GM20000 (cell line): Measurements from ENCODE around the gene ZNF728.
"Not testable (repeated sequence)": the region's sequence is repeated elsewhere in the genome, so short reads cannot be mapped to it uniquely, and the experiment has no call there.

Experiments
- DNase-seq: peaks from one replicate; pipeline ENCODE4 v3.0.0; 2012; ENCODE audit warnings: low spot score
- TF ChIP-seq, protein P1 (sequence below): IDR thresholded peaks from 2 replicates; pipeline ENCODE4 v1.5.1; 2012; ENCODE audit warnings: mild to moderate bottlenecking, control low read depth; ENCODE audit errors: extremely low read depth, missing control alignments

The ZNF728 gene

GRCh38 chr19:23002690-23003422 lies at the start of gene ZNF728:
ZNF728 (minus strand) TSS chr19:23003176; CDS start chr19:23003030, 146 bp downstream.
- TF ChIP-seq, protein P1, sequence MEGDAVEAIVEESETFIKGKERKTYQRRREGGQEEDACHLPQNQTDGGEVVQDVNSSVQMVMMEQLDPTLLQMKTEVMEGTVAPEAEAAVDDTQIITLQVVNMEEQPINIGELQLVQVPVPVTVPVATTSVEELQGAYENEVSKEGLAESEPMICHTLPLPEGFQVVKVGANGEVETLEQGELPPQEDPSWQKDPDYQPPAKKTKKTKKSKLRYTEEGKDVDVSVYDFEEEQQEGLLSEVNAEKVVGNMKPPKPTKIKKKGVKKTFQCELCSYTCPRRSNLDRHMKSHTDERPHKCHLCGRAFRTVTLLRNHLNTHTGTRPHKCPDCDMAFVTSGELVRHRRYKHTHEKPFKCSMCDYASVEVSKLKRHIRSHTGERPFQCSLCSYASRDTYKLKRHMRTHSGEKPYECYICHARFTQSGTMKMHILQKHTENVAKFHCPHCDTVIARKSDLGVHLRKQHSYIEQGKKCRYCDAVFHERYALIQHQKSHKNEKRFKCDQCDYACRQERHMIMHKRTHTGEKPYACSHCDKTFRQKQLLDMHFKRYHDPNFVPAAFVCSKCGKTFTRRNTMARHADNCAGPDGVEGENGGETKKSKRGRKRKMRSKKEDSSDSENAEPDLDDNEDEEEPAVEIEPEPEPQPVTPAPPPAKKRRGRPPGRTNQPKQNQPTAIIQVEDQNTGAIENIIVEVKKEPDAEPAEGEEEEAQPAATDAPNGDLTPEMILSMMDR, result no peak
- DNase-seq, result no peak

DNA sequence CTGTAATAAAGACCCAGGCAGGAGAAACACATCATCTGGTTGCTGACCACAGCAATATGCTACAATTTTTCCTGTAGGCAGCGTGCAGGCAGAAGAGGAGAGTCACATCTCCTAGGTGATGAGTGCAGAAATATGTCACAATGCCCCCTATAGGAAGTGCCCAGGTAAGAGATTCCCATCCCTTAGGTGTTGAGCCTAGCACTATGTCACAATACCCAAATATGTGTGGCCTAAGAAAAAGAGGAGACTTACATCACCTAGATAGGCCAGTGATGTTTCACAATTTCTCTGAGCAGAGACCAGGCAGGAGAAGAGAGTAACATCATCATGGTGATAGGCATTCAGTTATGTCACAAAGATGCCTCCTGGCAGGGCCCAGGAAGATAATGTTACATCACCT lies 49.4 kb upstream of the ZNF728 start:
- TF ChIP-seq, protein P1, result no peak

DNA sequence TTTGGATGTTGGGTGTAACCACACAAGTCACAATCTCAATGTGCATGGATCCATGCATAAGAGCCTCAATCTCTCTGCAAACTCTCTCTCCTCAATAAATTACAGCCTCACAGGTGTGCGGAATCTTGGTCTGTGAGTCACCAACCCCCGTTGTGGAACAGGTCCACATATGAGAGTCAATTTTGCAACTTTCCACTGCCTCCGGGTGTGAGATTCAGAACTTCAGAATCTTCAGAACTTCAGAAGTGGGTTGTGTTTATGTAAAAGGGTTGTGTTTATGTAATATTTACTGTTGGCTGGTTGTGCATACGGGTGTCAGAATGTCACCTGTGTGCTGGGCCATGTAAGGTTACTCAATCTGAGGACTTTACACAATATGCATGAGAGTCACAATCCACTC lies 46.3 kb upstream of the ZNF728 start:
- TF ChIP-seq, protein P1, result no peak
- no peak for DNase-seq

More for the DNA sequence above, 49.4 kb upstream of the ZNF728 start:
- no peak for DNase-seq

- TF ChIP-seq, protein P1, result no peak
- DNase-seq, result no peak
Observed at GRCh38 chr19:23046743-23047142, 43.8 kb upstream of the ZNF728 start.

DNA sequence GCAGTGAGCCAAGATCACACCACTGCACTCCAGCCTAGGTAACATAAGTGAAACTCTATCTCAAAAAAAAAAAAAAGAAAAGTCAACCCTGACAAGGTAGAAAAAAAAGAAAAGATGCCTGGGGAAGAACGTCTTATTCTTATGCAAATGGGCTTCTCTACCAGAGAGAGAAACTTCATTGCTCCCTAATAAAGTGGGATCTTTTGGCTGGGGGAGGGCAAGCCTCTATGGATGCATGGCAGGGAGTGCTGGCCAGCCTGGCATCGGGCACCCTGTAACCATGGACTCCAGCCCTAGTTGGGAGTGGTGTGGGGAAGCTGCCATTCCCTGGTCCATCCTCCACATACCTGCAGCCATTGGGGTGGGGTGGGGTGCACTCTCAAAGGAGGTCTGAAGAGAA lies 30.7 kb upstream of the ZNF728 start:
- TF ChIP-seq, protein P1, result no peak
- no peak for DNase-seq

DNA sequence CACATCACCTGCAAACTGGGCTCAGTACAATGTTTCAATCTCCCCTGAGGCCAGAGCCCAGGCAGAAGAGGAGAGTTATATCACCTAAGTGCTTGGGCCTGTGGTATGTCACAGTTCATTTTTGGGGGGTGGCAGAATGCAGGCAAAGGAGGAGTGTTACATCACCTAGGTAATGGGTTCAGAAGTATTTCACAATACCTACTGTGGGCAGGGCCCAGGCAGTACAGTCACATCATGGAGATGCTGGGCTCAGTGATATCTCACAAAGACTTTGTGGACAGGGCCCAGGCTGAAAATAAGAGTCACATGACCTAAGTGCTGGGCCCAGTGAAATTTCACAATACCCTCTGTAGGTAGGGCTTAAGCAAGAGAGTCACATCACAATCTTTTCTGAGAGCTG lies 12.7 kb upstream of the ZNF728 start:
- TF ChIP-seq, protein P1, result no peak
- no peak for DNase-seq

DNA sequence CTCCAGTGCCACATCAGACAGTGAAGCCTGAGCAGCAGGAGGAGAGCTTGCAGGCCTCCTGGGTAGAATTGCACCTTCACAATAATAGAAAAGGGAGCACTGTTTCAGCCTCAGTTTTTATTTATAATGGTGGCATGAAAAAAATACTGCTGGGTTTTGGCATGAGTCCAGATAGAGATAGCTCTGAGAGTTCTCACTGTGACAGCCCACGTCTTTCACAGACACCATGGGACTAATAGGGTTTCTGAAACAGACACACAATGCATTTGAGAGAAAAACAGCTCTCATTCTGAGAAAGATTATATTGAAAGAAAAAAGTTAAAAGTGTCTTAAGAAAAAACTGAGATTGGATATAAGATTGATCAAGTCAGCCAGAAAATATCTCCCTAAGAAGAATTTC lies 8.0 kb downstream of the ZNF728 start:
- DNase-seq, result not testable (repeated sequence)

- no peak for DNase-seq
- TF ChIP-seq, protein P1, result no peak
Observed at GRCh38 chr19:22976248-22976647, 26.7 kb downstream of the ZNF728 start.

GRCh38 chr19:22975546-22976136 lies 27.3 kb downstream of the ZNF728 start:
- DNase-seq, result not testable (repeated sequence)
